Endothelial cell of umbilical vein (primary cell): ENCODE measurements around the gene SPATA32. TPM values are rescaled to one million over a fixed set of nuclear protein-coding genes. Genes with fewer than 3 reads are reported as not detected.

Experiments
- BruUV-seq: library from RNA; stranded (reverse); fragments of 400-500 nt; replicated peaks from 2 replicates; lab custom pipeline; 2021; lab: Mats Ljungman, UMichigan
- CTCF ChIA-PET: fragments of 300-600, 350-600 bp; sonication (Branson Sonifier 250); formaldehyde crosslinking; loops from one replicate; lab custom pipeline; 2021; ENCODE audit warnings: antibody characterized with exemption, inconsistent platforms; lab: Charles Lee
- POLR2A ChIA-PET: fragments of 300-600, 350-600 bp; sonication (Branson Sonifier 250); formaldehyde crosslinking; loops from one replicate; lab custom pipeline; 2021; ENCODE audit warnings: antibody characterized with exemption, inconsistent platforms; lab: Charles Lee
- DNase-seq: peaks from one replicate; pipeline ENCODE4 v3.0.0-alpha.2; 2011; ENCODE audit warnings: low read depth, low spot score
- FAIRE-seq: peaks from 2 replicates; lab custom pipeline; 2011; peaks lifted over from hg19 to GRCh38; lab: Jason Lieb, UNC
- H2AFZ ChIP-seq: 2 replicates; pipeline ENCODE4 v1.6.0; 2012; ENCODE audit warnings: low read depth, low read length, control low read depth, inconsistent platforms
- H3K27ac ChIP-seq: 2 replicates; pipeline ENCODE4 v1.5.1; 2011; ENCODE audit warnings: low read depth, mild to moderate bottlenecking, control low read depth, low read length, moderate library complexity; ENCODE audit not compliant: insufficient read depth
- H3K27me3 ChIP-seq, 2 experiments: 2 replicates each; pipeline versions ENCODE4 v1.6.0 to v1.6.1; 2011; ENCODE audit warnings: low read length in 2 of 2, mixed read lengths in 1 of 2; ENCODE audit not compliant: control insufficient read depth in 2 of 2, insufficient read depth in 2 of 2
- H3K36me3 ChIP-seq, 2 experiments: 2 replicates in 1 of 2; 3 replicates in 1 of 2; pipeline ENCODE4 v1.5.1; 2011; ENCODE audit warnings: low read length in 2 of 2, mild to moderate bottlenecking in 1 of 2, moderate library complexity in 1 of 2; ENCODE audit not compliant: control insufficient read depth in 2 of 2, insufficient read depth in 2 of 2; ENCODE audit errors: extremely low read depth in 1 of 2
- H3K4me1 ChIP-seq: 3 replicates; pipeline ENCODE4 v1.5.1; 2011; ENCODE audit warnings: mild to moderate bottlenecking, low read length; ENCODE audit not compliant: control insufficient read depth, insufficient read depth; ENCODE audit errors: extremely low read depth
- H3K4me2 ChIP-seq: 2 replicates; pipeline ENCODE4 v1.6.1; 2011; ENCODE audit warnings: low read length, control low read depth, mixed read lengths; ENCODE audit not compliant: insufficient read depth
- H3K4me3 ChIP-seq, 3 experiments: fragments of 200-600 bp in 1 of 3; sonication (generic), shearing (Covaris generic) in 1 of 3; replicated peaks in 1 of 3; 2 replicates each; pipeline ENCODE4 v1.5.1; 2011 to 2016; ENCODE audit warnings: control low read depth in 3 of 3, low read length in 3 of 3, mild to moderate bottlenecking in 2 of 3, inconsistent platforms in 1 of 3, low read depth in 1 of 3, moderate library complexity in 1 of 3; ENCODE audit not compliant: insufficient read depth in 1 of 3
- H3K79me2 ChIP-seq: 2 replicates; pipeline ENCODE4 v1.6.0; 2012; ENCODE audit warnings: low read length, inconsistent platforms; ENCODE audit not compliant: control insufficient read depth, insufficient read depth
- H3K9ac ChIP-seq: replicated peaks from 2 replicates; pipeline ENCODE3; 2011; ENCODE audit warnings: low read length, control low read depth; ENCODE audit not compliant: insufficient read depth; ENCODE audit errors: extremely low read depth
- H3K9me1 ChIP-seq: replicated peaks from 3 replicates; pipeline ENCODE4 v1.6.0; 2011; ENCODE audit warnings: mild to moderate bottlenecking, low read length; ENCODE audit not compliant: control insufficient read depth, insufficient read depth; ENCODE audit errors: extremely low read depth
- H3K9me3 ChIP-seq: replicated peaks from 2 replicates; pipeline ENCODE4 v1.5.1; 2012; ENCODE audit warnings: low read length, inconsistent platforms; ENCODE audit not compliant: control insufficient read depth, insufficient read depth
- H4K20me1 ChIP-seq: replicated peaks from 2 replicates; pipeline ENCODE3; 2011; ENCODE audit warnings: mild to moderate bottlenecking, low read length; ENCODE audit not compliant: control insufficient read depth, insufficient read depth; ENCODE audit errors: extremely low read depth
- EZH2 ChIP-seq: IDR thresholded peaks from 2 replicates; pipeline ENCODE4 v1.6.1; 2012; ENCODE audit warnings: borderline replicate concordance, low read depth, mild to moderate bottlenecking, moderate library complexity, low read length, inconsistent platforms; ENCODE audit not compliant: severe bottlenecking
- JUN ChIP-seq: IDR thresholded peaks from 2 replicates; pipeline ENCODE4 v1.6.1; 2011; ENCODE audit warnings: borderline replicate concordance, low read depth; ENCODE audit not compliant: insufficient read length, insufficient read depth
- POLR2A ChIP-seq: IDR thresholded peaks from 2 replicates; pipeline ENCODE4 v1.6.1; 2012; ENCODE audit warnings: low read depth, mild to moderate bottlenecking, control low read depth, low read length
- dilution Hi-C: fragments of 300-500 bp; cut with MboI; formaldehyde crosslinking; loops from one replicate; pipeline ENCODE4 v1.15.0; 2019; ENCODE audit warnings: low sequenced_read_pairs; ENCODE audit not compliant: extremely low pct_ligation_motif_present
- intact Hi-C: fragments of 100-400 bp; cut with micrococcal nuclease; formaldehyde crosslinking; loops from one replicate; pipeline ENCODE4 v1.10.0; 2022
- polyA plus RNA-seq, 4 experiments: library from polyadenylated mRNA; depleted of rRNA in 3 of 4; stranded (reverse) in 3 of 4; unstranded in 1 of 4; fragments of >200 nt; gene quantifications; 2 replicates each; pipeline versions ENCODE4 v1.2.1 to v1.2.3, GENCODE V29; 2011 to 2012; ENCODE audit warnings: missing spikeins in 1 of 4
- total RNA-seq: library from RNA; stranded (reverse); gene quantifications from 2 replicates; pipeline ENCODE4 v1.2.3, GENCODE V29; 2021

Gene SPATA32
- total and polyA plus RNA-seq, 2 donors (not counting 3 experiments of a cell fraction or from before 2014, with no cell fraction given) = not detected

- Histone ChIP-seq H2AFZ (no peak overlapping the region), H3K27ac (no peak overlapping the region), H3K9me3 (no peaks in the 10 kb centered on the region), H3K4me2 (no peak overlapping the region), H3K9me1 (no peaks in the 10 kb centered on the region), H3K79me2 (no peaks in the 10 kb centered on the region), H3K36me3 (no peaks in the 10 kb centered on the region), H3K4me3 (no peak overlapping the region), H4K20me1 (no peaks in the 10 kb centered on the region), H3K9ac (no peak overlapping the region), H3K4me1 (no peaks in the 10 kb centered on the region), H3K27me3 (no peaks in the 10 kb centered on the region)
- FAIRE-seq = no peak
- dilution Hi-C loops (no loop called here), intact Hi-C loops (no loop called here)
- BruUV-seq = no TSS peak
- ChIA-PET CTCF (interaction anchor here (1.3 to 6.6 kb wide), 3 partner anchors 10 to 98 kb away, joined by 3 to 93 read pairs (median 31); partner anchors contain the start of genes ACBD4 and FMNL1), POLR2A (no interaction called here)
- DNase-seq = no peak
- peak; percentile 28 for TF ChIP-seq EZH2
- TF ChIP-seq JUN = no peak
Observed at GRCh38 chr17:45233423-45233924, 28.4 kb downstream of the SPATA32 start.

- ChIA-PET POLR2A (no interaction called here), CTCF (interaction anchor here (1.3 to 6.6 kb wide), 4 partner anchors 11 to 97 kb away, joined by 3 to 93 read pairs (median 18); partner anchors contain the start of genes ACBD4, FMNL1 and HEXIM1)
- no peak overlapping the region for H3K9ac ChIP-seq
- H3K27me3 ChIP-seq = no peaks in the 10 kb centered on the region
- H3K9me3 ChIP-seq = no peaks in the 10 kb centered on the region
- dilution Hi-C loops (no loop called here), intact Hi-C loops (no loop called here)
- FAIRE-seq (no peak), DNase-seq (no peak)
- no peaks in the 10 kb centered on the region for H3K79me2 ChIP-seq
- no peaks in the 10 kb centered on the region for H3K4me1 ChIP-seq
- H3K4me2 ChIP-seq = no peak overlapping the region
- H3K36me3 ChIP-seq = no peaks in the 10 kb centered on the region
- TF ChIP-seq POLR2A = no peak
- no peak overlapping the region for H3K27ac ChIP-seq
- no peak overlapping the region for H3K4me3 ChIP-seq
- no peaks in the 10 kb centered on the region for H3K9me1 ChIP-seq
- H2AFZ ChIP-seq = no peak overlapping the region
- H4K20me1 ChIP-seq = no peaks in the 10 kb centered on the region
- BruUV-seq = no TSS peak
Observed at GRCh38 chr17:45232514-45233422, 29.1 kb downstream of the SPATA32 start.
